ENCODE data around the gene GRIK4.

The GRIK4 gene

DNA sequence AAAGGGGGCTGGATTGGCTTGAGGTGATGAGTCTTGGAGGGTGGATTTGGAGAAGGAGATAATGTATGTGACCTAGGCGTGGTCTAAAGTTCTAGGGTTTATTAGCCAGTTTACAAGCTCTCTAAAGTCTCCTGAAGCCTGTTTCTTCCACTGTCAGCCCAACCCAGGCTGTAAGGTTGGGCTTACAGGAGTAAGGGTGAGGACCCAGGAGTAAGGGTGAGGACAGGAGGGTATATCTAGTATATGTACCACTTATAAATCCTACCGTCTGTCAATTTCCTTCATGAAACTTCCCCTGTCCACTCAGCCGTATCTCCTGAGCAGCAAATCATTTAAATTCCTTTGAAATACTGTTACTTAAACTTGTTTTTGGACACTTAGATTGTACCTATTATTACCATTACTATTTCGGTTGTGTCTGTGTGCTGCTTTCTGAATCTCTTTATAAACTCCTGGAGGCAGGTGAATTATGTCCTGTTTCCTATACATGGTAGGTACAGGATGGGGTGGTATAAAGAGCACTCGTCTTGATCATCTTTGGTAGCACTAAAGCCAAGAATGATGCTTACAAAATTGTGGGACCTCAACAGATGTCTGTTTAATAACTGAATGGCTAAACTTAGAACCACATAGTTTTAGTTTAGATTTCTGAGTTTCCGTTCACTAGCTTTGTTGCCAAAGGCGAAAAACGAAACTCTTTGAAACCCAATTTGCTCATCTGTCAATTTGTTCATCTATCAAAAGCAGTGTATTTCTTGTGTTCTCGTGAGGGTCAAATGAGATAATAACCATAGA, 192.0 kb downstream of the GRIK4 start:
- no peaks in the 10 kb centered on the region for H3K4me1 Mint-ChIP-seq
- H3K9me3 Mint-ChIP-seq: no peaks in the 10 kb centered on the region
- no peak overlapping the region for H3K27ac Mint-ChIP-seq (ENCODE audit: low read depth)
- ATAC-seq (replicated peaks; ENCODE audit: extremely low read depth, poor library complexity, severe bottlenecking) (no peak), DNase-seq (ENCODE audit: low spot score in 2 of 2) (no peak)
- H3K4me3 Mint-ChIP-seq: no peak overlapping the region
- no peaks in the 10 kb centered on the region for H3K36me3 Mint-ChIP-seq (ENCODE audit: insufficient read depth)
- peaks cover 40% of the 10 kb centered on the region for H3K27me3 Mint-ChIP-seq

DNA sequence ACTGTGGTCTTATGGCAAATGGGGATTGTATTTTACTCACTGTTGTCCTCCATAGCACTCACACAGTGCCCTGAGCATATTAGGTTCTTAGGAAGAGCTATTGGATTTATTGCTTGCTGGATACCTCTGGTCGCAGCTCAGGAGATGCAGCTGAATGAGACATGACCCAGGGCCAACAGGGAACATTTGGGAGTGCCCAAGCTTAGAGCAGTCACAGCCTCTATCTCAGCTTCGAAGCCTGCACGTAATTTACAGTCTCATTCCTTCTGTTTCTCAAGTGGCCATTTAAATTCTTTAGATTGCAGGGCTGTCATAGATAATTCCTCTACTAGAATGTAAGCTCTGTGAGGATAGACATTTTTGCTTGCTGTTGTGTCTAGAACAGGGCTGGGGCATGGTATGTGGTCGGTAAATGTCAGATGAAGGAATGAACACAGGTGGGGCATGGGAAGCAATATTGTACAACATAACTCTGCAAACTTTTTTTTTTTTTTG, 192.8 kb downstream of the GRIK4 start:
- H3K36me3 Mint-ChIP-seq (ENCODE audit: insufficient read depth): no peaks in the 10 kb centered on the region
- ATAC-seq (replicated peaks; ENCODE audit: extremely low read depth, poor library complexity, severe bottlenecking): no peak

DNA sequence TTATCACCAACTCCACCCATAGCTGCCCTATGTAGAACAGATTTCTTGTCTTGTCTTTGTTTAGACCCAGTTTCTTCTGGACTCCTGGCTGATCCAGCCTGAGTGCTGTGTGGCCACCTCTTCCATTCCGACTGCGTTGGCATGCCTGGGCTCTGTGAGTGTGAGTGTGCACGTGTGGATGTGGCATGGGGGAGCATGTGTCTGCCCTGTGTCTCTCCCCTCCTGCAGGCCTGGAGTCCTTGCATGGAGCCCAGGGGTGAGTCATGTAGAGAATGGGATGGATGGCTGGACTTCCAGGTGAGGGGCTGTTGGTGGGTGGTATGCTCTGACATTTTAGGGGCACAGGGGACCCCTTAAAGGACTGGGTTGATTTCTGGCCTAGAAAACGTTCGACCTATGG, 194.7 kb downstream of the GRIK4 start:
- Mint-ChIP-seq H3K27ac (ENCODE audit: low read depth) (no peak overlapping the region), H3K36me3 (ENCODE audit: insufficient read depth) (no peaks in the 10 kb centered on the region), H3K4me3 (no peak overlapping the region), H3K9me3 (no peaks in the 10 kb centered on the region), H3K4me1 (no peaks in the 10 kb centered on the region), H3K27me3 (peaks cover 38% of the 10 kb centered on the region)
- ATAC-seq (replicated peaks; ENCODE audit: extremely low read depth, poor library complexity, severe bottlenecking) (no peak), DNase-seq (ENCODE audit: low spot score in 2 of 2) (no peak)

More for the DNA sequence above, 192.8 kb downstream of the GRIK4 start:
- H3K4me1 Mint-ChIP-seq: no peaks in the 10 kb centered on the region
- H3K27me3 Mint-ChIP-seq: peaks cover 40% of the 10 kb centered on the region
- H3K9me3 Mint-ChIP-seq: no peaks in the 10 kb centered on the region
- no peak overlapping the region for H3K27ac Mint-ChIP-seq (ENCODE audit: low read depth)
- no peak overlapping the region for H3K4me3 Mint-ChIP-seq
- no peak for DNase-seq (ENCODE audit: low spot score in 2 of 2)

DNA sequence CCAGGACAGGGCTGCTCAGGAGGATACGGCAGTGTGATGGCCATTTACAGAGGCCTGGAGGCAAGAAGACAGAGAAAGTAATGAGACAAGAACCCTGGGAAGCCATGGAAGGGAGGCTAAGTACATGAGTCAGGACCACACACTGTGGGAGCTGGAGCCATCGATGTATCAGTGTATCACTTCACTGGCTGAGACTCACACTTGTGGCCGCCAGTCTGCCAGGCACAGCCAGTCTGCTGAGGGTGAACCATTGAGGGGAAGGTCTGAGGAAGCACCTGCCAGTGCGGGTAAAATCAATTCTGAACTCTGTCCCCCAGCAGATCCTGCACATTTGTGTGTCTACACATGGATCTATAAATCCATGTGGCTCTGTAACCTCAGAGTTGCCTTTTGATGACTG, 195.6 kb downstream of the GRIK4 start:
- H3K27ac Mint-ChIP-seq (ENCODE audit: low read depth): no peak overlapping the region
- no peaks in the 10 kb centered on the region for H3K36me3 Mint-ChIP-seq (ENCODE audit: insufficient read depth)
- H3K4me3 Mint-ChIP-seq: no peak overlapping the region
- no peaks in the 10 kb centered on the region for H3K9me3 Mint-ChIP-seq
- ATAC-seq (replicated peaks; ENCODE audit: extremely low read depth, poor library complexity, severe bottlenecking) (no peak), DNase-seq (ENCODE audit: low spot score in 2 of 2) (no peak)
- H3K4me1 Mint-ChIP-seq: no peaks in the 10 kb centered on the region
- peaks cover 29% of the 10 kb centered on the region for H3K27me3 Mint-ChIP-seq

DNA sequence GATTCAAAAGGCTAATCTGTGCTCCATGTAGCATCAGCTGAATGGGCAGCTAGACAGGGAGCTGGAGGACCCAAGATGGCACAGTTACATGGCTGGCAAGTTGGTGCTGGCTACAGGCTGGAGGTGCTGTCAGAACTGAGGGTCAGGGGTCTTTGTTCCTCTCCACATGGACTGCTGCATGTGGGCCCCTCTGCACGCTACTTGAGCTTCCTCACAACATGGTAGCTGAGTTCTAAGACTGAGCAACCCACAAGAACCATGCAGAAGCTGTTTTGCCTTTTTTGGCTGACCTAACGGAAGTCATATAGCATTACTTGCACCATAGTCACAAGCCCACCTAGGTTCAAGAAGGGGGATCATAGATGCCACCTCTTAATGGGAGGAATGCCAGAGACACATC, 196.1 kb downstream of the GRIK4 start:
- no peak for ATAC-seq (replicated peaks; ENCODE audit: extremely low read depth, poor library complexity, severe bottlenecking)
- no peaks in the 10 kb centered on the region for H3K36me3 Mint-ChIP-seq (ENCODE audit: insufficient read depth)
- DNase-seq (ENCODE audit: low spot score in 2 of 2): no peak
- no peaks in the 10 kb centered on the region for H3K9me3 Mint-ChIP-seq
- H3K4me3 Mint-ChIP-seq: no peak overlapping the region
- no peaks in the 10 kb centered on the region for H3K4me1 Mint-ChIP-seq
- H3K27me3 Mint-ChIP-seq: peaks cover 24% of the 10 kb centered on the region
- H3K27ac Mint-ChIP-seq (ENCODE audit: low read depth): no peak overlapping the region

DNA sequence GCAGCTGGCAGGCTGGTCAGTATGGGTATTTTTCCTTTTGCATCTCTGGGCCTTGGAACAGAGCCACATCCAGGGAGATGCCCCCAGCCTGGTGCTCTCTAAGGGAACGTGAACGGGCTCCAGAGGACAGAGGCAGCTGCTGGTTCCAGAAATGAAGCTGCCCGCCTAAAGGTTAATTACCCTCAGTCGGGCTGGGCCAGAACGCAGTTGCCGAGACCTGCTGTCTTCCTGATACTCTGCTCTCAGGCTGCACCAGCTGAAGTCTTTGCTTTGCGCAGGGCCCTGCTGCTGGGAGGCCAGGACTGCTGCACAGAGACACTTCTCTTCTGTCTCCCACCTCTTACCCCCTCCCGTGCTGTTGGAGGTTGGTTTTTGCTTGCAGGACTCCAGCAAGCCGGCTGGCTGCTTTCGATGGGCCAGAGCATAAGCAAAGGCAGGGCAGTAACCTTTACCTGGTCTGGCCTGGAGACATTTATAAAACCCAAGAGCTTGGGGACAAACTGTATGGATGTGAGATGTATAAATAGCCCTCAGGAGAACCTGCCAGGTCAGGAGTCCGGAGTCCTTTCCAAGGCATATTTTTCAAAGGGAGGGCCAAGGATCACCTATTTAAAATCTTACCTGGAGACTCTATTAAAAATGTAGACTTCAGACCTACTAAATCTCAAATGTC, 197.1 kb downstream of the GRIK4 start:
- Mint-ChIP-seq H3K4me1 (no peaks in the 10 kb centered on the region), H3K4me3 (no peak overlapping the region), H3K27me3 (peaks cover 33% of the 10 kb centered on the region), H3K36me3 (ENCODE audit: insufficient read depth) (no peaks in the 10 kb centered on the region), H3K9me3 (no peaks in the 10 kb centered on the region), H3K27ac (ENCODE audit: low read depth) (no peak overlapping the region)
- ATAC-seq (replicated peaks; ENCODE audit: extremely low read depth, poor library complexity, severe bottlenecking) (no peak), DNase-seq (ENCODE audit: low spot score in 2 of 2) (no peak)

DNA sequence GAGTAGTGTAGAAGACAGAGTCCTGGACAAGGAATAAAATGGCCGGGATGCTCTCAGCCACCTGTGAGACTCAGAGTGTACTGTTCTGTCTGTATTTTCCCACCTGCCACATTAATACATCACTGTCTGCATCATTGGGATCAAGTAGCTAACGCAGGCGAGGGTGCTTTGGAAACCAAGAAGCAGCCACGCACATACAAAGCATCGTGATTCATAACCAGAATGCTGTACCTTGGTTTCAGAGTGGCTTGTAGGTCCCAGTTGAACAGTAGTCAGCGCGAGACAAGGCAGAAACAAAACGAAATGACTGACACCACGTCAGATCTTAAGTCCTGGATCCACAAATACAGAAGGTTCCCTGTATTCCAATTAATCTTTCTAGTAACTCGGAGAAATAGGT, 198.3 kb downstream of the GRIK4 start:
- H3K27ac Mint-ChIP-seq (ENCODE audit: low read depth): no peak overlapping the region
- no peak overlapping the region for H3K4me3 Mint-ChIP-seq
- no peaks in the 10 kb centered on the region for H3K36me3 Mint-ChIP-seq (ENCODE audit: insufficient read depth)
- H3K27me3 Mint-ChIP-seq: peaks cover 41% of the 10 kb centered on the region
- peaks cover 2% of the 10 kb centered on the region for H3K4me1 Mint-ChIP-seq
- DNase-seq (ENCODE audit: low spot score in 2 of 2) (no peak), ATAC-seq (replicated peaks; ENCODE audit: extremely low read depth, poor library complexity, severe bottlenecking) (no peak)
- H3K9me3 Mint-ChIP-seq: no peaks in the 10 kb centered on the region

DNA sequence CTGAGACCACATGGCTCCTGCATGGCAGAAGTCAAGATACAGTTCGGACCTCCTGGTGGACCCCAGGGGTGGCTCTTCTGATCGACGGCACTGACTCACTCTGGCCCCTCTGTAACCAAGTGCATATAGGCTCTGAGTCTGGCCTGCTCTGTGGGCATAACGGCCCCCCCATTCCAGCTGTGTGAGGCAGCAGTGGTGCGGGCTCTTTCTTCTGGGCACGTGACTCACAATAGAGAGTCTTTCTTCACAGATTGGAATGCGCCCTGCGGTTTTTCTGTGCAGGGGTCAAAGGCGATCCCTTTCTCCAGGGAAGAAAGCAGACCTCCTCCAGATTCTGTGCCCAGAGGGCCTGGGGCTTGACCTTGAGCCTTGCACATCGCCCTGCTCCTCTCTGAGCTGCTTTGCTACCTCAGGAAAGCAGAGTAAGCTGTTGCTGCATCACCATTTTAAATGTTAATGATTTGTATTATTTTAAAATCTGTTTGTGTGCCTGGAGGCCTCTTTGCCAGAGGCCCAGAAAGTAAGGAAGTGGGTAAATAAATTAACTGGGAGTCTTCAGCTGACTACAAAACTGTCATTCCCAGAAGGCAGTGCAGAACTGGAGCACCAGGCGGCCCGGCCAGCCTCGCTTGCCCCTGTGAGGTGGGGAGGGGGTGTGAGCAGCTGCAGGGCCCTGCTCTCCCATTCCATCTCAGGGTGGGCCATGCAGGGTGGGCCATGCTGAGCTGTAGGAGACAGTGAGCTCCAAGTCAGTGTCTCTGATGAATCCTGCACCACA, 199.0 kb downstream of the GRIK4 start:
- H3K4me3 Mint-ChIP-seq: no peak overlapping the region
- ATAC-seq (replicated peaks; ENCODE audit: extremely low read depth, poor library complexity, severe bottlenecking) (no peak), DNase-seq (ENCODE audit: low spot score in 2 of 2) (no peak)
- no peak overlapping the region for H3K27ac Mint-ChIP-seq (ENCODE audit: low read depth)
- no peaks in the 10 kb centered on the region for H3K9me3 Mint-ChIP-seq
- no peaks in the 10 kb centered on the region for H3K36me3 Mint-ChIP-seq (ENCODE audit: insufficient read depth)
- H3K4me1 Mint-ChIP-seq: peaks cover 6% of the 10 kb centered on the region
- peaks cover 35% of the 10 kb centered on the region for H3K27me3 Mint-ChIP-seq

DNA sequence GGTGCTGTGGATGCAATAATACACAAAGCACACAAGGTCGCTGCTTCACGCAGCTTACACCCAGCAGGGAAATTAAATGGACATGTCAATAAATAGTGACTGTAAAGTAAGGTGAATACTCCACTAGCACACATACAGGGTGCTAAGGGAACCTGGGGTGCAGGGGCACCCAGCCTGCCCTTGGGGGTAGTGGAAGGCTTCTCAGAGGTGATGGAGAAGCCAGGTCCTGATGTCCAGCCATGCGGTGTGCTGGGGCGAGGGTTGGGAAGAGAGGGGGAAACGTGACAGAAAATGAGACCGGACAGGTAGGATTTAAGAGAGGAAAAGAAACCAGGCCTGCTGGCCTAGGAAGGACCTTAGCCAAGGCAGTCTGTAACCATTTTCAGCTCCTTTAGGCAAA, 200.5 kb downstream of the GRIK4 start:
- DNase-seq (ENCODE audit: low spot score in 2 of 2): no peak
- ATAC-seq (replicated peaks; ENCODE audit: extremely low read depth, poor library complexity, severe bottlenecking): no peak
- Mint-ChIP-seq H3K36me3 (ENCODE audit: insufficient read depth) (no peaks in the 10 kb centered on the region), H3K4me3 (no peak overlapping the region), H3K27me3 (peaks cover 20% of the 10 kb centered on the region), H3K4me1 (peaks cover 6% of the 10 kb centered on the region), H3K27ac (ENCODE audit: low read depth) (no peak overlapping the region), H3K9me3 (no peaks in the 10 kb centered on the region)

DNA sequence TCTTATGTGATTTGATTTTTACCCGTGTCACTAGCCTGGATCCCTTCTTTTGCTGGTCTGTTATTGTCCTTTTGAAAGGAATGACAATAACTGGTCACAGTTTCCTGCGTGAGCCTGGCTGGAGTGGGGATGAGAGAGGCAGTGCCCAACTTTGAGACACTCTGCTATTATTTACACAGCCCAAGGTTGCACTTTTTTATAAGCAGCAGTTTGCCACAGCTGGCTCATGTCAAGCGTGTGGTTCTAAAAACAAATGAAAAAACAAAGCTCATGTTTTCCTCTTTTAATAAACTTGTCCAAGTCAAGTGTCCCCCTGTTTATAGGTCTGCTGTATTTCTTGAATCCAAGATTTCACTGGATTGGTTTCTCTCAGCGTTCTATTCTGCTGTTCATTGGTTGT, 201.3 kb downstream of the GRIK4 start:
- DNase-seq (ENCODE audit: low spot score in 2 of 2) (no peak), ATAC-seq (replicated peaks; ENCODE audit: extremely low read depth, poor library complexity, severe bottlenecking) (no peak)
- peaks cover 22% of the 10 kb centered on the region for H3K27me3 Mint-ChIP-seq
- no peak overlapping the region for H3K4me3 Mint-ChIP-seq
- H3K27ac Mint-ChIP-seq (ENCODE audit: low read depth): peak overlapping the region; percentile 21
- no peaks in the 10 kb centered on the region for H3K9me3 Mint-ChIP-seq
- peaks cover 6% of the 10 kb centered on the region for H3K4me1 Mint-ChIP-seq
- H3K36me3 Mint-ChIP-seq (ENCODE audit: insufficient read depth): no peaks in the 10 kb centered on the region

DNA sequence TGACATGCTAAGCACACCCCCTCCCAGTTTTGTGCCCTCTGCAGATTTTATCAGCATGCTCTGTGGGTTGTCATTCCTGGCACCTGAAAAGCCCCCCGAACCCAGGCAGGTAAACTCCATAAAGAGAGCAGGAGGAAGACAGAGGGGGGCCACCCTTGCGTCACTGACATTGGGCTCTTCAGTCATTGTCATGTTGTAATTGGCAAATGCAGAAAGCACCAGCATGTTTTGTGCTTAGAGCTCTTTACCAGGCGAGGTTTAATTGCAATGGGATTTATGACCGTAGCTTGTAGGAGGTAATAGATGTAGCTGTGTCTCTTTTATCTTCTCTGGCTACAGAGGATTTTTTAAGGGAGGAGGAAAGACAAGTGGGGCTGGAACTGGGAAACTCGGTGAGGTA, 201.7 kb downstream of the GRIK4 start:
- no peaks in the 10 kb centered on the region for H3K9me3 Mint-ChIP-seq
- DNase-seq (ENCODE audit: low spot score in 2 of 2): no peak
- peaks cover 26% of the 10 kb centered on the region for H3K27me3 Mint-ChIP-seq
- no peak overlapping the region for H3K4me3 Mint-ChIP-seq
- no peak for ATAC-seq (replicated peaks; ENCODE audit: extremely low read depth, poor library complexity, severe bottlenecking)
- H3K36me3 Mint-ChIP-seq (ENCODE audit: insufficient read depth): no peaks in the 10 kb centered on the region
- H3K27ac Mint-ChIP-seq (ENCODE audit: low read depth): no peak overlapping the region
- H3K4me1 Mint-ChIP-seq: peaks cover 6% of the 10 kb centered on the region

DNA sequence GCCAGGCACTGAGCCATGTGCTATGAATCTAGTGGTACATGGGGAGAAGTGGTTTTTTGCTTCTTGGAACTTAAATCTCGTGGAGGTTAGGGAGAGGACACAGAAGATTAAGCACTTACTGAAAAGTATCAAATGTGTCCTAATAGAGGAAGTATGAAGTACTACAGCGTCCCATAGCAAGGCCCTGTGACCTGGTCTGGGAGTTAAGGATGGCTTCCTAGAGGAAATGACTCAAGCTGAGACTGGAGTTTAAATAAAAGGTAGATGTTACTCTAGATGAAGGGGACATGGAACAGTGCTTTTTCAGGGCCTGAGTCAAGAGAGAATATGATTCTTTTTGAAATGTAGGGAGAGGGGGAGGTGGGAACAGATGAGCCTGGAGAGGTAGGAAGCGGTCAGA, 202.9 kb downstream of the GRIK4 start:
- peaks cover 6% of the 10 kb centered on the region for H3K4me1 Mint-ChIP-seq

More for the DNA sequence above, 202.9 kb downstream of the GRIK4 start:
- DNase-seq (ENCODE audit: low spot score in 2 of 2): no peak
- ATAC-seq (replicated peaks; ENCODE audit: extremely low read depth, poor library complexity, severe bottlenecking): no peak
- peaks cover 33% of the 10 kb centered on the region for H3K27me3 Mint-ChIP-seq
- no peak overlapping the region for H3K27ac Mint-ChIP-seq (ENCODE audit: low read depth)
- peak overlapping the region; percentile 71 for H3K4me3 Mint-ChIP-seq
- H3K9me3 Mint-ChIP-seq: no peaks in the 10 kb centered on the region
- H3K36me3 Mint-ChIP-seq (ENCODE audit: insufficient read depth): no peaks in the 10 kb centered on the region

Measured in central memory CD8-positive, alpha-beta T cell (primary cell).